Measurements from ENCODE around the gene TSPEAR. TPM values are rescaled to one million over a fixed set of nuclear protein-coding genes. Genes with fewer than 3 reads are reported as not detected.

The TSPEAR gene
- total and polyA plus RNA-seq, 3 donors from 2014 or later: 0.53 to 0.62 (median 0.55) TPM

DNA sequence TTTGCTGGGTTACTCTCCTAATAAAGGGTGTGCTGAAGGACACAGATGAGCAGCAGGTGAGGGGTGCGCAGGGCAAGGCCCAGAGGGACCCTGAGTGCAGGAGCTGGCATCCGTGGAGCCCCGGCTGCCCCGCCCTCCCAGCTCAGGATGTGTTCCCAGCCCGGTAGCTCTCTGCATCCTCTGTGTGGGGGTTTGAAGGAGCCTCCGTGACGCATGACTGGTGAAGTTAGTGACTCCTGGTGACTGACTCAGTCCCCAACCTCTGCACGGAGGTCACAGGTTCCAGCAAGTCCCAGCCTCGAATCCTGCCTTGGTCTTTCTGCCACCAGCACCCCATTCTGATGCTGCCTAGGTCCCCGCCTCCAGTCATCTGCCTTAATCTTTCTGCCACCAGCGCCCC lies 21.6 kb upstream of the TSPEAR start:
- no peak for TF ChIP-seq POLR2A (IDR thresholded peaks at IDR 0.05)
- TF ChIP-seq, protein P1, sequence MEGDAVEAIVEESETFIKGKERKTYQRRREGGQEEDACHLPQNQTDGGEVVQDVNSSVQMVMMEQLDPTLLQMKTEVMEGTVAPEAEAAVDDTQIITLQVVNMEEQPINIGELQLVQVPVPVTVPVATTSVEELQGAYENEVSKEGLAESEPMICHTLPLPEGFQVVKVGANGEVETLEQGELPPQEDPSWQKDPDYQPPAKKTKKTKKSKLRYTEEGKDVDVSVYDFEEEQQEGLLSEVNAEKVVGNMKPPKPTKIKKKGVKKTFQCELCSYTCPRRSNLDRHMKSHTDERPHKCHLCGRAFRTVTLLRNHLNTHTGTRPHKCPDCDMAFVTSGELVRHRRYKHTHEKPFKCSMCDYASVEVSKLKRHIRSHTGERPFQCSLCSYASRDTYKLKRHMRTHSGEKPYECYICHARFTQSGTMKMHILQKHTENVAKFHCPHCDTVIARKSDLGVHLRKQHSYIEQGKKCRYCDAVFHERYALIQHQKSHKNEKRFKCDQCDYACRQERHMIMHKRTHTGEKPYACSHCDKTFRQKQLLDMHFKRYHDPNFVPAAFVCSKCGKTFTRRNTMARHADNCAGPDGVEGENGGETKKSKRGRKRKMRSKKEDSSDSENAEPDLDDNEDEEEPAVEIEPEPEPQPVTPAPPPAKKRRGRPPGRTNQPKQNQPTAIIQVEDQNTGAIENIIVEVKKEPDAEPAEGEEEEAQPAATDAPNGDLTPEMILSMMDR (IDR thresholded peaks at IDR 0.05): no peak
- H3K4me1 ChIP-seq: no peaks in the 10 kb centered on the region
- no peaks in the 10 kb centered on the region for H3K36me3 ChIP-seq (ENCODE audit: low read depth, missing control alignments)
- intact Hi-C loops (cut with DNase I; ENCODE audit: low total_unique reads): no loop called here
- no peak for DNase-seq
- H3K4me3 ChIP-seq: no peak overlapping the region
- no peaks in the 10 kb centered on the region for H3K9me3 ChIP-seq
- H3K27me3 ChIP-seq: no peaks in the 10 kb centered on the region
- no peak overlapping the region for H3K27ac ChIP-seq
- 84 to 91% methylated on average over 10 to 11 of the region's 11 CpGs for WGBS, 2 donors

GRCh38 chr21:44732263-44732662 lies 20.9 kb upstream of the TSPEAR start:
- WGBS, 2 donors: 94 to 95% methylated on average over 9 to 10 of the region's 10 CpGs
- Histone ChIP-seq H3K27ac (no peak overlapping the region), H3K27me3 (no peaks in the 10 kb centered on the region), H3K4me3 (no peak overlapping the region), H3K36me3 (ENCODE audit: low read depth, missing control alignments) (no peaks in the 10 kb centered on the region), H3K4me1 (no peaks in the 10 kb centered on the region), H3K9me3 (no peaks in the 10 kb centered on the region)
- TF ChIP-seq, protein P1 (IDR thresholded peaks at IDR 0.05): no peak
- TF ChIP-seq POLR2A (IDR thresholded peaks at IDR 0.05): no peak
- intact Hi-C loops (cut with DNase I; ENCODE audit: low total_unique reads): no loop called here
- no peak for DNase-seq

GRCh38 chr21:44730951-44731579 lies 19.7 kb upstream of the TSPEAR start:
- no peak for DNase-seq
- Histone ChIP-seq H3K27me3 (no peaks in the 10 kb centered on the region), H3K4me3 (no peak overlapping the region), H3K36me3 (ENCODE audit: low read depth, missing control alignments) (no peaks in the 10 kb centered on the region), H3K9me3 (no peaks in the 10 kb centered on the region), H3K27ac (no peak overlapping the region), H3K4me1 (no peaks in the 10 kb centered on the region)
- TF ChIP-seq, protein P1 (IDR thresholded peaks at IDR 0.05): no peak
- TF ChIP-seq POLR2A (IDR thresholded peaks at IDR 0.05): no peak
- 72 to 76% methylated on average over 9 of the region's 9 CpGs for whole genome bisulfite sequencing, 2 donors
- intact Hi-C loops (cut with DNase I; ENCODE audit: low total_unique reads): no loop called here

- Histone ChIP-seq H3K36me3 (ENCODE audit: low read depth, missing control alignments) (no peaks in the 10 kb centered on the region), H3K4me1 (no peaks in the 10 kb centered on the region), H3K27ac (no peak overlapping the region), H3K9me3 (no peaks in the 10 kb centered on the region), H3K4me3 (no peak overlapping the region), H3K27me3 (no peaks in the 10 kb centered on the region)
- TF ChIP-seq, protein P1 (IDR thresholded peaks at IDR 0.05): no peak
- TF ChIP-seq POLR2A (IDR thresholded peaks at IDR 0.05): no peak
- intact Hi-C loops (cut with DNase I; ENCODE audit: low total_unique reads): no loop called here
- DNase-seq: no peak
- 90% methylated on average over 6 to 7 of the region's 7 CpGs for WGBS, 2 donors
Observed at GRCh38 chr21:44730028-44730395, 18.6 kb upstream of the TSPEAR start.

Measured in testis (tissue), 3 donors.